HepG2 (cell line): ENCODE results near the gene NXPE3. TPM values are rescaled to one million over a fixed set of nuclear protein-coding genes. Genes with fewer than 3 reads are reported as not detected.

Experiments used
- ATAD3A ChIP-seq: sonication (generic); formaldehyde crosslinking; IDR thresholded peaks from 2 replicates; pipeline ENCODE4 v1.4.0; 2020; ENCODE audit warnings: missing genetic modification reagents
- ELF4 ChIP-seq: sonication (generic); formaldehyde crosslinking; IDR thresholded peaks from 2 replicates; pipeline ENCODE4 v1.5.0; 2020; ENCODE audit warnings: missing genetic modification reagents, mild to moderate bottlenecking, moderate library complexity, borderline replicate concordance
- FOXO1 ChIP-seq: sonication (generic); formaldehyde crosslinking; IDR thresholded peaks from 2 replicates; pipeline ENCODE4 v1.4.0; 2020; ENCODE audit warnings: missing genetic modification reagents
- GTF3A ChIP-seq: sonication (generic); formaldehyde crosslinking; conservative IDR thresholded peaks from 2 replicates; pipeline ENCODE4 v1.4.0; 2020; ENCODE audit warnings: mild to moderate bottlenecking, missing genetic modification reagents
- HMG20B ChIP-seq: conservative IDR thresholded peaks from 2 replicates; pipeline ENCODE4 v1.6.1; 2016; ENCODE audit warnings: missing genetic modification reagents, missing compliant biosample characterization
- HNRNPK ChIP-seq: fragments of 200-400 bp; formaldehyde crosslinking; IDR thresholded peaks from 2 replicates; pipeline ENCODE4 v1.6.1; 2018; ENCODE audit warnings: low read length, low read depth, moderate library complexity, mild to moderate bottlenecking; ENCODE audit not compliant: poor library complexity, severe bottlenecking
- HNRNPL ChIP-seq: fragments of 200-400 bp; formaldehyde crosslinking; IDR thresholded peaks from 2 replicates; pipeline ENCODE4 v1.6.1; 2017; ENCODE audit warnings: mild to moderate bottlenecking, low read depth, low read length
- IRX3 ChIP-seq: sonication (generic); formaldehyde crosslinking; IDR thresholded peaks from 2 replicates; pipeline ENCODE4 v1.8.1; 2023; ENCODE audit warnings: mild to moderate bottlenecking, low read depth, missing genetic modification reagents, borderline replicate concordance
- KLF15 ChIP-seq: sonication (generic); formaldehyde crosslinking; IDR thresholded peaks from 2 replicates; pipeline ENCODE4 v1.8.1; 2023; ENCODE audit warnings: borderline replicate concordance, mild to moderate bottlenecking, inconsistent platforms, missing genetic modification reagents, mixed read lengths
- MYNN ChIP-seq: sonication (generic); formaldehyde crosslinking; IDR thresholded peaks from 2 replicates; pipeline ENCODE4 v1.4.0; 2020; ENCODE audit warnings: mild to moderate bottlenecking, low read depth, missing genetic modification reagents
- NBN ChIP-seq: fragments of 450-650 bp; conservative IDR thresholded peaks from 2 replicates; pipeline ENCODE4 v1.6.1; 2017
- NR2F1 ChIP-seq, 2 experiments: fragments of 450-650 bp in 1 of 2; formaldehyde crosslinking in 1 of 2; IDR thresholded peaks; 2 replicates each; pipeline versions ENCODE4 v1.5.0 to v1.6.1; 2016 to 2020; ENCODE audit warnings: mild to moderate bottlenecking in 1 of 2, missing compliant biosample characterization in 1 of 2, missing genetic modification reagents in 1 of 2, moderate library complexity in 1 of 2
- POGZ ChIP-seq: sonication (generic); formaldehyde crosslinking; IDR thresholded peaks from 2 replicates; pipeline ENCODE4 v1.4.0; 2020; ENCODE audit warnings: mild to moderate bottlenecking, missing genetic modification reagents
- POLR2AphosphoS5 ChIP-seq: IDR thresholded peaks from 2 replicates; pipeline ENCODE4 v1.6.1; 2012; ENCODE audit warnings: low read depth, low read length
- RXRA ChIP-seq: sonication (generic); formaldehyde crosslinking; IDR thresholded peaks from 2 replicates; pipeline ENCODE4 v1.5.1; 2020; ENCODE audit warnings: missing genetic modification reagents
- SOX13 ChIP-seq, 3 experiments: fragments of 450-650 bp in 1 of 3; sonication (generic) in 1 of 3; formaldehyde crosslinking in 1 of 3; IDR thresholded peaks in 2 of 3; conservative IDR thresholded peaks in 1 of 3; 2 replicates each; pipeline versions ENCODE4 v1.5.0 to v1.6.1; 2016 to 2020; ENCODE audit warnings: antibody characterized with exemption in 1 of 3, mild to moderate bottlenecking in 1 of 3, missing compliant biosample characterization in 1 of 3, missing genetic modification reagents in 1 of 3, moderate library complexity in 1 of 3
- SRF ChIP-seq: IDR thresholded peaks from 2 replicates; pipeline ENCODE4 v1.6.1; 2011; ENCODE audit warnings: mild to moderate bottlenecking, low read depth, low read length, moderate library complexity
- TAF1 ChIP-seq: sonication (generic); formaldehyde crosslinking; IDR thresholded peaks from 2 replicates; pipeline ENCODE4 v1.4.0; 2020; ENCODE audit warnings: missing genetic modification reagents
- TRIM24 ChIP-seq: sonication (generic); formaldehyde crosslinking; IDR thresholded peaks from 2 replicates; pipeline ENCODE4 v1.8.0; 2022; ENCODE audit warnings: mild to moderate bottlenecking, missing genetic modification reagents
- ZBTB34 ChIP-seq: sonication (generic); formaldehyde crosslinking; IDR thresholded peaks from 2 replicates; pipeline ENCODE4 v1.8.0; 2022; ENCODE audit warnings: mild to moderate bottlenecking, missing genetic modification reagents
- ZBTB39 ChIP-seq: sonication (generic); formaldehyde crosslinking; IDR thresholded peaks from 2 replicates; pipeline ENCODE4 v1.5.0; 2020; ENCODE audit warnings: missing genetic modification reagents
- ZFX ChIP-seq: sonication (generic); formaldehyde crosslinking; IDR thresholded peaks from 2 replicates; pipeline ENCODE4 v1.4.0; 2020; ENCODE audit warnings: mild to moderate bottlenecking, low read depth, missing genetic modification reagents, moderate library complexity
- ZNF251 ChIP-seq: sonication (generic); formaldehyde crosslinking; IDR thresholded peaks from 2 replicates; pipeline ENCODE4 v1.9.0; 2021; ENCODE audit warnings: mild to moderate bottlenecking, missing genetic modification reagents
- ZNF616 ChIP-seq: sonication (generic); formaldehyde crosslinking; IDR thresholded peaks from 2 replicates; pipeline ENCODE4 v1.5.0; 2020; ENCODE audit warnings: low read depth, mild to moderate bottlenecking, missing genetic modification reagents
- ZNF788 ChIP-seq: sonication (generic); formaldehyde crosslinking; IDR thresholded peaks from 2 replicates; pipeline ENCODE4 v1.5.0; 2020; ENCODE audit warnings: mild to moderate bottlenecking, missing genetic modification reagents, borderline replicate concordance
- ZNF790 ChIP-seq: sonication (generic); formaldehyde crosslinking; IDR thresholded peaks from 2 replicates; pipeline ENCODE4 v1.8.0; 2022; ENCODE audit warnings: missing genetic modification reagents, mild to moderate bottlenecking, borderline replicate concordance
- ZNF839 ChIP-seq: sonication (generic); formaldehyde crosslinking; IDR thresholded peaks from 2 replicates; pipeline ENCODE4 v1.4.0; 2020; ENCODE audit warnings: missing genetic modification reagents, mild to moderate bottlenecking, borderline replicate concordance
- ZSCAN25 ChIP-seq: sonication (generic); formaldehyde crosslinking; IDR thresholded peaks from 2 replicates; pipeline ENCODE4 v1.8.0; 2022; ENCODE audit warnings: mild to moderate bottlenecking, missing genetic modification reagents
- polyA plus RNA-seq, 8 experiments: library from polyadenylated mRNA; depleted of rRNA in 3 of 8; stranded (reverse) in 7 of 8; unstranded in 1 of 8; fragments of >200 nt; fragmentation: Illumina TruSeq in 4 of 8; extraction: Trizol in 4 of 8; gene quantifications; 2 replicates each; pipeline versions ENCODE4 v1.2.1 to v1.2.3, GENCODE V29; 2011 to 2016; ENCODE audit warnings: low read depth in 4 of 8, missing spikeins in 1 of 8, mixed read lengths in 1 of 8; ENCODE audit not compliant: insufficient read depth in 1 of 8
- total RNA-seq, 5 experiments: library from RNA; depleted of rRNA; stranded (reverse); fragments of >200 nt; fragmentation: Illumina TruSeq; extraction: Trizol; gene quantifications; 2 replicates each; pipeline ENCODE4 v1.2.3, GENCODE V29; 2016; ENCODE audit warnings: low read depth in 1 of 5

The NXPE3 gene
- total and polyA plus RNA-seq, 2 of the 13 experiments (the other 11 are each of a cell fraction or from before 2014, with no cell fraction given) = 3.5 to 4.7 TPM

- TF ChIP-seq SOX13 (IDR thresholded peaks at IDR 0.05) (no peak), SOX13 (CRISPR knock-in tag; conservative IDR thresholded peaks at IDR 0.05 in 1 of 2, IDR thresholded peaks at IDR 0.05 in 1 of 2) (peak in 1 of 2 experiments; percentile 28; a peak in 1 of 4 replicates), SRF (no peak), ZNF788 (CRISPR knock-in tag) (no peak), IRX3 (CRISPR knock-in tag) (peak; percentile 69; the same call in 1 of the 2 replicates), ZNF790 (CRISPR knock-in tag) (no peak), ELF4 (CRISPR knock-in tag) (no peak), GTF3A (CRISPR knock-in tag) (no peak), ZSCAN25 (CRISPR knock-in tag) (no peak), MYNN (CRISPR knock-in tag) (0 out of 2 replicates have a peak, but pooled peaks have one; percentile 54), NR2F1 (CRISPR knock-in tag; IDR thresholded peaks at IDR 0.05) (no peak), HMG20B (CRISPR knock-in tag) (no peak), POLR2AphosphoS5 (no peak), TRIM24 (CRISPR knock-in tag) (no peak), ATAD3A (CRISPR knock-in tag) (no peak), TAF1 (CRISPR knock-in tag) (peak; percentile 55), ZNF839 (CRISPR knock-in tag) (no peak), HNRNPL (peak; percentile 75; the same call in 1 of the 2 replicates), ZBTB39 (no peak), ZNF251 (CRISPR knock-in tag) (no peak), FOXO1 (CRISPR knock-in tag) (0 out of 2 replicates have a peak, but pooled peaks have one; percentile 32), RXRA (CRISPR knock-in tag) (peak; percentile 71), HNRNPK (no peak), NBN (no peak), ZBTB34 (CRISPR knock-in tag) (0 out of 2 replicates have a peak, but pooled peaks have one; percentile 49), ZFX (peak; percentile 91), POGZ (CRISPR knock-in tag) (peak; percentile 61), KLF15 (peak; percentile 69; the same call in 1 of the 2 replicates), ZNF616 (CRISPR knock-in tag) (no peak)
Observed at GRCh38 chr3:101779047-101779821, at the start of gene NXPE3 (continued).
